IMR-90 (cell line): Measurements from ENCODE around the gene GPSM1.

ENCODE experiments used
- BHLHE40 ChIP-seq: fragments of 150-350 bp; IDR thresholded peaks from 2 replicates; pipeline ENCODE4 v1.6.1; 2016; ENCODE audit warnings: mild to moderate bottlenecking, low read depth, low read length
- CTCF ChIP-seq: conservative IDR thresholded peaks from 2 replicates; pipeline ENCODE4 v1.5.1; 2012; ENCODE audit warnings: mild to moderate bottlenecking, low read depth, low read length, improper control_type of control experiment
- FOS ChIP-seq: fragments of 150-350 bp; IDR thresholded peaks from 2 replicates; pipeline ENCODE4 v1.6.1; 2016; ENCODE audit warnings: low read depth, low read length
- POLR2A ChIP-seq: IDR thresholded peaks from 2 replicates; pipeline ENCODE4 v1.6.1; 2012; ENCODE audit warnings: mild to moderate bottlenecking, low read depth, low read length
- RAD21 ChIP-seq: IDR thresholded peaks from 2 replicates; pipeline ENCODE4 v1.6.1; 2012; ENCODE audit warnings: low read length, improper control_type of control experiment
- RFX5 ChIP-seq: IDR thresholded peaks from 2 replicates; pipeline ENCODE4 v1.8.0; 2012; ENCODE audit warnings: low read depth, mild to moderate bottlenecking, low read length, moderate library complexity
- SMC3 ChIP-seq: fragments of 150-350 bp; IDR thresholded peaks from 2 replicates; pipeline ENCODE4 v1.6.1; 2016; ENCODE audit warnings: low read depth, mild to moderate bottlenecking, antibody characterized with exemption, low read length, moderate library complexity
- TF ChIP-seq, protein P1 (sequence below): fragments of 150-350 bp; IDR thresholded peaks from 2 replicates; pipeline ENCODE4 v1.6.1; 2016; ENCODE audit warnings: low read depth, mild to moderate bottlenecking, low read length, moderate library complexity, borderline replicate concordance
- TF ChIP-seq, protein P2 (sequence below): fragments of 150-350 bp; IDR thresholded peaks from 2 replicates; pipeline ENCODE4 v1.6.1; 2017; ENCODE audit warnings: mild to moderate bottlenecking, antibody characterized with exemption, low read length, low read depth

- TF ChIP-seq CTCF = no peak
- TF ChIP-seq POLR2A = no peak
- TF ChIP-seq FOS = no peak
- no peak for TF ChIP-seq RAD21
- TF ChIP-seq RFX5 = no peak
- TF ChIP-seq, protein P1, sequence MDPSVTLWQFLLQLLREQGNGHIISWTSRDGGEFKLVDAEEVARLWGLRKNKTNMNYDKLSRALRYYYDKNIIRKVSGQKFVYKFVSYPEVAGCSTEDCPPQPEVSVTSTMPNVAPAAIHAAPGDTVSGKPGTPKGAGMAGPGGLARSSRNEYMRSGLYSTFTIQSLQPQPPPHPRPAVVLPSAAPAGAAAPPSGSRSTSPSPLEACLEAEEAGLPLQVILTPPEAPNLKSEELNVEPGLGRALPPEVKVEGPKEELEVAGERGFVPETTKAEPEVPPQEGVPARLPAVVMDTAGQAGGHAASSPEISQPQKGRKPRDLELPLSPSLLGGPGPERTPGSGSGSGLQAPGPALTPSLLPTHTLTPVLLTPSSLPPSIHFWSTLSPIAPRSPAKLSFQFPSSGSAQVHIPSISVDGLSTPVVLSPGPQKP = no peak
- TF ChIP-seq, protein P2, sequence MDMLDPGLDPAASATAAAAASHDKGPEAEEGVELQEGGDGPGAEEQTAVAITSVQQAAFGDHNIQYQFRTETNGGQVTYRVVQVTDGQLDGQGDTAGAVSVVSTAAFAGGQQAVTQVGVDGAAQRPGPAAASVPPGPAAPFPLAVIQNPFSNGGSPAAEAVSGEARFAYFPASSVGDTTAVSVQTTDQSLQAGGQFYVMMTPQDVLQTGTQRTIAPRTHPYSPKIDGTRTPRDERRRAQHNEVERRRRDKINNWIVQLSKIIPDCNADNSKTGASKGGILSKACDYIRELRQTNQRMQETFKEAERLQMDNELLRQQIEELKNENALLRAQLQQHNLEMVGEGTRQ = no peak
- no peak for TF ChIP-seq SMC3
- TF ChIP-seq BHLHE40 = no peak
These were observed 8.5 kb upstream of the GPSM1 start for GRCh38 chr9:136318776-136319241.
